Heart left ventricle (tissue), 13 donors: ENCODE measurements around the gene AJAP1.

ENCODE experiments used
- POLR2A ChIP-seq, 2 donors: fragments of 450-650 bp; IDR thresholded peaks; one replicate each; pipeline ENCODE4 v1.6.1; 2017; ENCODE audit warnings: antibody characterized with exemption in 2 of 2, mild to moderate bottlenecking in 2 of 2, moderate library complexity in 2 of 2
- TF ChIP-seq, protein P1 (sequence below), 12 donors: fragments of 200-600 bp; sonication (generic) in 4 of 12; IDR thresholded peaks; one replicate each; pipeline versions ENCODE4 v1.5.0 to v1.8.0; 2018 to 2022; ENCODE audit warnings: antibody characterized with exemption in 12 of 12, mild to moderate bottlenecking in 5 of 12
- donor health status: ischemic (EF 13 %, LVEDD 7.1; RV severe dilation, severe dysfunction).
- donor health status: DM: no; HTN: yes; CAD: no.
- donor health status: DM: no; HTN: no; CAD: no.
- donor health status: ischemic (EF 25% LVEDD 6.9; RV normal size, moderate dysfunction).
- donor health status: ischemic (EF 25% LVEDD 5.7; RV mildly dilated, moderate dysfunction).
- donor health status: ischemic (EF 35%, LVEDD 5.7; RV mildly dilated, moderate dysfunction).
- donor health status: nonischemic (EF 11% LVEDD 7.7; RV severe dilation, severe dysfunction).
- donor health status: DM: yes; HTN: yes; CAD: no.
- donor health status: PGD.
- donor health status: ischemic (EF 29% LVEDD 5.4; RV normal size, mild dysfunction).
- donor health status: nonischemic (EF 23%, LVEDD 6.1; RV moderate dilation, normal function).

DNA sequence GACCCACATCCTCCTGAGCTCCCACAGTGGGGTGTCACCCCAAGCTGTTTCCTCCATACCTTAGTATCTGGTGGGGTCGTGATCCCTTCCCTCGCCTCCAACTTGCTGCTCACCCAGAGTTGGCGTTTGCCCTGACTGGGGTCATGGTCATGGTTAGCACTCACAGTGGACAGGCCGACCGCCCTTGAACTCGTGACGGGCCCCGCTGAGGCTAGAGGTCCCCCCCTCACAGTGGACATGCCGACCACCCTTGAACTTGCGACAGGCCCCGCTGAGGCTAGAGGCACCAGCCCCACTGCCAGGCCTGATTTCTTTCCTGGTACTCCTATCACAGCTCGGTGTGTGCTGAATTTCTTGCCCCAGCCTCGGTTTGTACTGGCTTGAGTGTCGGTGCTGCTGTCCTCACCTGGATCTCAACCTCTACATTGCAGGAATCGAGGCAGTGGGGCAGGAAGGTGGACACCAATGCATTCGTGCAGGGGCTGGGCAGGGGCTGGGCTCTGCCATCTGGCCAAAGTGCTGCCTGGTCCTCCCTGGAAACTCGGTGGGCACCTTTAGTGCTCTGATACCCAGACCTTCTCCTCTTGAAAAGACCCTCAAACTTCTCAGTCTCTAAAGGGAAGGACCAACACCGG is 37.5 kb upstream of the AJAP1 start:
- no peak for TF ChIP-seq POLR2A (IDR thresholded peaks at IDR 0.05)
- TF ChIP-seq, protein P1, sequence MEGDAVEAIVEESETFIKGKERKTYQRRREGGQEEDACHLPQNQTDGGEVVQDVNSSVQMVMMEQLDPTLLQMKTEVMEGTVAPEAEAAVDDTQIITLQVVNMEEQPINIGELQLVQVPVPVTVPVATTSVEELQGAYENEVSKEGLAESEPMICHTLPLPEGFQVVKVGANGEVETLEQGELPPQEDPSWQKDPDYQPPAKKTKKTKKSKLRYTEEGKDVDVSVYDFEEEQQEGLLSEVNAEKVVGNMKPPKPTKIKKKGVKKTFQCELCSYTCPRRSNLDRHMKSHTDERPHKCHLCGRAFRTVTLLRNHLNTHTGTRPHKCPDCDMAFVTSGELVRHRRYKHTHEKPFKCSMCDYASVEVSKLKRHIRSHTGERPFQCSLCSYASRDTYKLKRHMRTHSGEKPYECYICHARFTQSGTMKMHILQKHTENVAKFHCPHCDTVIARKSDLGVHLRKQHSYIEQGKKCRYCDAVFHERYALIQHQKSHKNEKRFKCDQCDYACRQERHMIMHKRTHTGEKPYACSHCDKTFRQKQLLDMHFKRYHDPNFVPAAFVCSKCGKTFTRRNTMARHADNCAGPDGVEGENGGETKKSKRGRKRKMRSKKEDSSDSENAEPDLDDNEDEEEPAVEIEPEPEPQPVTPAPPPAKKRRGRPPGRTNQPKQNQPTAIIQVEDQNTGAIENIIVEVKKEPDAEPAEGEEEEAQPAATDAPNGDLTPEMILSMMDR (IDR thresholded peaks at IDR 0.05) = no peak
